ENCODE measurements around the gene SVIL.

GRCh38 chr10:29620112-29620690, 14.6 kb downstream of the SVIL start:
- no peak for TF ChIP-seq CTCF (conservative IDR thresholded peaks at IDR 0.05; ENCODE audit: low read length)
- TF ChIP-seq EZH2phosphoT487 (IDR thresholded peaks at IDR 0.05; ENCODE audit: borderline replicate concordance) = no peak
